H1 (cell line): ENCODE results near the gene AMT.

Source experiments
- POLR2AphosphoS5 ChIP-seq: IDR thresholded peaks from 2 replicates; pipeline ENCODE4 v1.6.1; 2011; ENCODE audit warnings: low read depth, low read length
- ZNF274 ChIP-seq: IDR thresholded peaks from 2 replicates; pipeline ENCODE4 v1.7.0; 2012; ENCODE audit warnings: low read length, borderline replicate concordance; ENCODE audit errors: extremely low read depth
- TF ChIP-seq, protein P1 (sequence below), 3 experiments: IDR thresholded peaks; 1 replicate in 2 of 3; 2 replicates in 1 of 3; pipeline versions ENCODE4 v1.5.1 to v1.6.1; 2011; ENCODE audit warnings: low read length in 3 of 3, mild to moderate bottlenecking in 3 of 3, inconsistent platforms in 2 of 3, low read depth in 1 of 3, moderate library complexity in 1 of 3; ENCODE audit not compliant: insufficient read depth in 1 of 3; ENCODE audit errors: control extremely low read depth in 1 of 3

DNA sequence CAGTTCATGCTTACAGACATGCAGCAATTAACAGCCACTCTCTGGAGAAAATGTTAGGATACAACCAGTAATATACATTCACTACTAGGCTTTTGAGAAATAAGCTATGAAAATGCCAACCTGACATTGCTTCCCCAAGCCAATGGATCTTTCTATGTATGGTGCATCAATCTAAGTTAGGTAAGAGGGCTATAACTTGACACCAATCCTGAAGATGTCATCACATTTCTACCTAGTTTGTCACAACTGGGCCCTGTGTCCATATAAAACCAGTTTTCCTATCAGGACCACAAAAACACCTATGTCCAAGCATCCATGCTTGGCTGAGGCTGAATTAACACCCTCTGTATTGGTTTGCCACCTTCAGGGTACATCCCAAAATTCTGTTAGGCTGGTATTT is 50.3 kb downstream of the AMT start:
- TF ChIP-seq, protein P1, sequence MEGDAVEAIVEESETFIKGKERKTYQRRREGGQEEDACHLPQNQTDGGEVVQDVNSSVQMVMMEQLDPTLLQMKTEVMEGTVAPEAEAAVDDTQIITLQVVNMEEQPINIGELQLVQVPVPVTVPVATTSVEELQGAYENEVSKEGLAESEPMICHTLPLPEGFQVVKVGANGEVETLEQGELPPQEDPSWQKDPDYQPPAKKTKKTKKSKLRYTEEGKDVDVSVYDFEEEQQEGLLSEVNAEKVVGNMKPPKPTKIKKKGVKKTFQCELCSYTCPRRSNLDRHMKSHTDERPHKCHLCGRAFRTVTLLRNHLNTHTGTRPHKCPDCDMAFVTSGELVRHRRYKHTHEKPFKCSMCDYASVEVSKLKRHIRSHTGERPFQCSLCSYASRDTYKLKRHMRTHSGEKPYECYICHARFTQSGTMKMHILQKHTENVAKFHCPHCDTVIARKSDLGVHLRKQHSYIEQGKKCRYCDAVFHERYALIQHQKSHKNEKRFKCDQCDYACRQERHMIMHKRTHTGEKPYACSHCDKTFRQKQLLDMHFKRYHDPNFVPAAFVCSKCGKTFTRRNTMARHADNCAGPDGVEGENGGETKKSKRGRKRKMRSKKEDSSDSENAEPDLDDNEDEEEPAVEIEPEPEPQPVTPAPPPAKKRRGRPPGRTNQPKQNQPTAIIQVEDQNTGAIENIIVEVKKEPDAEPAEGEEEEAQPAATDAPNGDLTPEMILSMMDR (IDR thresholded peaks at IDR 0.05; ENCODE audit: control extremely low read depth in 1 of 3, insufficient read depth in 1 of 3, low read depth in 1 of 3, low read length in 3 of 3), result no peak
- TF ChIP-seq POLR2AphosphoS5, result no peak
- TF ChIP-seq ZNF274, result no peak
